Effector memory CD4-positive, alpha-beta T cell (primary cell): ENCODE measurements around the gene ASCC3.
"Not testable (repeated sequence)": the region's sequence is repeated elsewhere in the genome, so short reads cannot be mapped to it uniquely, and the experiment has no call there.

Experiments
- DNase-seq, 3 donors: peaks; one replicate each; pipeline ENCODE4 v3.0.0-alpha.2; 2020
- H3K27ac ChIP-seq: 2 replicates; pipeline ENCODE4 v1.7.0; 2013; ENCODE audit warnings: mild to moderate bottlenecking, low read length, moderate library complexity; ENCODE audit not compliant: insufficient read depth, poor library complexity, severe bottlenecking
- H3K27me3 ChIP-seq: replicated peaks from 2 replicates; pipeline ENCODE4 v1.7.0; 2013; ENCODE audit warnings: mild to moderate bottlenecking, low read length; ENCODE audit not compliant: insufficient read depth, control insufficient read depth, poor library complexity, severe bottlenecking
- H3K36me3 ChIP-seq: 2 replicates; pipeline ENCODE4 v1.7.0; 2013; ENCODE audit warnings: mild to moderate bottlenecking, low read length, moderate library complexity; ENCODE audit not compliant: control insufficient read depth, insufficient read depth
- H3K4me1 ChIP-seq: 2 replicates; pipeline ENCODE4 v1.7.0; 2013; ENCODE audit warnings: low read length, mild to moderate bottlenecking; ENCODE audit not compliant: control insufficient read depth, insufficient read depth, poor library complexity, severe bottlenecking
- H3K4me3 ChIP-seq: 2 replicates; pipeline ENCODE4 v1.7.0; 2013; ENCODE audit warnings: low read length, low read depth, mild to moderate bottlenecking; ENCODE audit not compliant: insufficient read depth, poor library complexity, severe bottlenecking
- H3K9me3 ChIP-seq: 2 replicates; pipeline ENCODE4 v1.7.0; 2013; ENCODE audit warnings: mild to moderate bottlenecking, low read length, moderate library complexity; ENCODE audit not compliant: control insufficient read depth

ASCC3 gene

GRCh38 chr6:100780648-100781047 is 100.5 kb downstream of the ASCC3 start:
- no peaks in the 10 kb centered on the region for H3K27me3 ChIP-seq
- H3K4me1 ChIP-seq, result no peaks in the 10 kb centered on the region
- H3K36me3 ChIP-seq, result no peaks in the 10 kb centered on the region
- no peak overlapping the region for H3K4me3 ChIP-seq
- no peaks in the 10 kb centered on the region for H3K9me3 ChIP-seq
- DNase-seq, result no peak
- H3K27ac ChIP-seq, result no peak overlapping the region

DNA sequence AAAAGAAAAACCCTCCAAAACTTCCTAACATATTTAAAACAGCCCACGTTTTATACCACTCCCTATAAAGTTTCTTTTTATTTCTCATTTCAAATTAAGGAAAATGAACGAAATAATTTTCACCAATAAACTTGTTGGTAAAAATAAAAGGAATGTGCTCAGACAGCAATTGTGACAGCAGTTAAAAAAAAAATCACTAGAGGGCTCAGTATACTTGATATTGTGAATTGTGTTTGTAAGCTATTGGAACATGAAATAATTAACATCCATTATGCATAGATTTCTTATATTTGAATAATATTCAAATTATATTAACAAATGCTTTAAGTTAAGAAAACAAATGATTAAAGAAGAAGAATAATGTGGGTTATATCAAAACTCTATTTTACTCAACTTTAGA is 105.5 kb downstream of the ASCC3 start:
- no peak overlapping the region for H3K27ac ChIP-seq
- no peaks in the 10 kb centered on the region for H3K27me3 ChIP-seq
- H3K9me3 ChIP-seq, result no peaks in the 10 kb centered on the region
- no peaks in the 10 kb centered on the region for H3K4me1 ChIP-seq
- no peaks in the 10 kb centered on the region for H3K36me3 ChIP-seq
- no peak overlapping the region for H3K4me3 ChIP-seq
- no peak for DNase-seq

DNA sequence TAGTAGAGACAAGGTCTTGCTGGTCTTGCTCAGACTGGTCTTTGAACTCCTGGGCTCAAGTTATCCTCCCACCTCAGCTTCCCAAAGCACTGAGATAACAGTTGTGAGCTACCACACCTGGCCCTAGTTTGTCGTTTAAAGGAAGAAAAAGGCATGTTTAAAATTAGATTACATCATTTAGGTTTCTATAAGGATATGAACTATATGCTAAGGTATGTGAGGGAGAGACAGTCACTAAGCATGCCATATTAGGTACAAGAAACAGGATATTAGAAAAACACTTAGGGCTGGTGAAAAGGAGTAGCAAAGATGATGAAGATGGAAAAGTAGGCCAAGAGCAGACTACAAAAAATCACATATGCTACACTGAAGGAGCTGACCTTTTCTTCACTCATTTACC is 106.4 kb downstream of the ASCC3 start:
- Histone ChIP-seq H3K27me3 (no peaks in the 10 kb centered on the region), H3K27ac (no peak overlapping the region), H3K9me3 (no peaks in the 10 kb centered on the region), H3K4me3 (no peak overlapping the region), H3K4me1 (no peaks in the 10 kb centered on the region), H3K36me3 (no peaks in the 10 kb centered on the region)
- DNase-seq, result no peak

DNA sequence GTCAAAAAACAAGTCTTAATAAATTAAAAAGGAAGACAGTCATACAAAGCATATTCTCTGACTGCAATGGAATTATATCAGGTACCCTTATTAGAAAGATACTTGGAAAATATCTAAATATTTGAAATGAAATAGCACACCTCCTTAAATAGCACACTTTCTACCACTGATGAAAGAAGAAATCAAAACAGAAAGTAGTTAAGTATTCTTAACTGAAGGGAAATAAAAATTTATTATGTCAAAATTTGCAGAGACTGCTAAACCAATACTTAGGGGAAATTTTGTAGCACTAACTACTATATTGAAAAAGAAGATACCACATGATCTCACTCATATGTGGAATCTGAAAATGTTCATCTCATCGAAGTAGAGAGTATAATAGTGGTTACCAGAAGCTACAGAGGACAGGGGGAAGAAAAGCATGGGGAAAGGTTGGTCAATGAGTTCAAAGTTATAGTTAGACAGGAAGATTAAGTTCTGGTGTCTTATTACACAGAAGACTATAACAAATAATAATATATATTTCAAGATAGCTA is 112.2 kb downstream of the ASCC3 start:
- H3K4me1 ChIP-seq, result no peaks in the 10 kb centered on the region
- H3K27ac ChIP-seq, result no peak overlapping the region
- H3K36me3 ChIP-seq, result peaks cover 28% of the 10 kb centered on the region
- H3K9me3 ChIP-seq, result no peaks in the 10 kb centered on the region
- H3K4me3 ChIP-seq, result no peak overlapping the region
- DNase-seq, result no peak
- no peaks in the 10 kb centered on the region for H3K27me3 ChIP-seq

DNA sequence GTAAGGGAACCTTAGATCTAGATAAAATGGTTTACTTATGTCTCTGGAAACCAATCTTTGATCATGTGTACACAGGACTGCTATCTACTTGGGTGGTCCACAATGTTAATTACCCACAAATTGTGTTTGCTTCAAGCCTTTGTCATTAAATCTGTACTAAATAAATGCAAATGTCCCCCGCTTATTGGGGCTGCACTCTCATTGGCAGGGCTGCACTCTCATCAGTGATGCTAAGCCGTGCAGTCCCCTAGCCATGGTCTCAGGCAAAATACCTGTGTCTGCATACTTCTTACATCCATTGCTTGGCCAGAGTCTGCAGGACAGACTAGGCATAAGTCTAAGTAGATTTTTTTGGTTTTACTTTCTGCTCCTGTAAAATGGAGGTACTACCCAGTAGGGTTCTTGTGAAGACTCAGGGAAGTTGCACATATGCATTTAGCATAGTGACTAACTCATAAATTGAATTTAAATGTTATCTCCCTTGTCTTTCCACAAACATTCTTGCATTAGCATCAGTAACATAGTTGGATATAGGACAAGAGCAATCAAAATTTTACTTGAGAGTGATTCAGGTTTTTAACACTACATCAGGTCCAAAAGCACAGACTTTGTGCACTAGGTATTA is 117.4 kb downstream of the ASCC3 start:
- DNase-seq, result no peak
- H3K4me3 ChIP-seq, result no peak overlapping the region
- no peaks in the 10 kb centered on the region for H3K9me3 ChIP-seq
- H3K36me3 ChIP-seq, result peaks cover 46% of the 10 kb centered on the region
- no peaks in the 10 kb centered on the region for H3K4me1 ChIP-seq
- H3K27me3 ChIP-seq, result no peaks in the 10 kb centered on the region
- H3K27ac ChIP-seq, result no peak overlapping the region

DNA sequence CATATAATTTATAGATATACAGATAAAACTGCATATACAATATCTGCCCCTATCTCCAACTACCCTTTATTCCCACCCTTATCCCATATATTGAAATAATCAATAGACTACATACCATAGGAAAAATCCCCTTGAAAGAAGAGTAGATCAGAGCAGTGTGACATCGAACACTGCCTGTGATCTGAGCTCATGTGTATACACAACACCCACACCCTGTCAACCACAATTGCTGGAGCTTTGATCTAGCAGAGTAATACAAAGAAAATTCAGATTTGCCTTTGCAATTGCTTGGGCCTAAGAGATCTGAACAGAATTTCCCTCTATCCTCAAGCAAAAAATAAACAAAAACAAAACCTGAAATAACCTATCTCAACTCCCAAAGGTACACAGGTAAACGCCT is 119.3 kb downstream of the ASCC3 start:
- no peaks in the 10 kb centered on the region for H3K4me1 ChIP-seq
- H3K27me3 ChIP-seq, result no peaks in the 10 kb centered on the region
- no peak for DNase-seq
- no peak overlapping the region for H3K27ac ChIP-seq
- no peaks in the 10 kb centered on the region for H3K9me3 ChIP-seq
- peaks cover 42% of the 10 kb centered on the region for H3K36me3 ChIP-seq
- no peak overlapping the region for H3K4me3 ChIP-seq

- H3K27me3 ChIP-seq, DNase-seq, H3K9me3 ChIP-seq, H3K27ac ChIP-seq, H3K4me3 ChIP-seq, H3K4me1 ChIP-seq: not testable (repeated sequence)
- peaks cover 13% of the 10 kb centered on the region for H3K36me3 ChIP-seq
Measured at GRCh38 chr6:100758386-100758785, 122.7 kb downstream of the ASCC3 start.

DNA sequence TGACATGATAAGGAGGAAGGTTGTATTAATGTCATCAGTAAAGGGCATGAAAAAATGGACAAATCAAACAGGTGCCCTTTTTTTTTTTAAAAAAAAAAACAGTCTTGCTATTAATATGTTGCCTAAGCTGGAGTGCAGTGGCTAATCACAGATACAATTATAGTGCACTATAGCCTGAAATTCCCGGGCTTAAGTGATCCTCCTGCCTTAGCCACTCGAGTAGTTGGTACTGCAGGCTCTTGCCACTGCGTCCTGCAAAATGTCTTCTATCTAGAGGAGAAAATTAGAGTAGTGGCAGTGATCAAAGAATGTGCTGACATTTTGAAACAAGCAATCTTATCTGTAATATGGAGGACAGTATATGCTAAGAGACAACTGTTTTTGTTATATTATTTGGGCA is 127.7 kb downstream of the ASCC3 start:
- Histone ChIP-seq H3K4me3 (no peak overlapping the region), H3K4me1 (no peaks in the 10 kb centered on the region), H3K36me3 (no peaks in the 10 kb centered on the region), H3K27ac (no peak overlapping the region), H3K27me3 (no peaks in the 10 kb centered on the region), H3K9me3 (no peaks in the 10 kb centered on the region)
- DNase-seq, result no peak

GRCh38 chr6:100751590-100751989 is 129.5 kb downstream of the ASCC3 start:
- no peak overlapping the region for H3K4me3 ChIP-seq
- no peak for DNase-seq
- no peak overlapping the region for H3K27ac ChIP-seq
- no peaks in the 10 kb centered on the region for H3K4me1 ChIP-seq
- H3K9me3 ChIP-seq, result no peaks in the 10 kb centered on the region
- no peaks in the 10 kb centered on the region for H3K36me3 ChIP-seq
- no peaks in the 10 kb centered on the region for H3K27me3 ChIP-seq

- Histone ChIP-seq H3K4me3 (no peak overlapping the region), H3K36me3 (no peaks in the 10 kb centered on the region), H3K4me1 (no peaks in the 10 kb centered on the region), H3K27ac (no peak overlapping the region), H3K27me3 (no peaks in the 10 kb centered on the region), H3K9me3 (no peaks in the 10 kb centered on the region)
- DNase-seq, result no peak
Measured at GRCh38 chr6:100745419-100746041, 135.6 kb downstream of the ASCC3 start.
